T-cell (primary cell): Measurements from ENCODE around the gene NAA16. TPM values are rescaled to one million over a fixed set of nuclear protein-coding genes. Genes with fewer than 3 reads are reported as not detected.

Experiments used
- ATAC-seq, 4 experiments: fragments of 200-7000 bp in 3 of 4; fragments of 150-1000 bp in 1 of 4; cut with Tn5 transposase; replicated peaks in 1 of 4; 1 replicate in 3 of 4; 2 replicates in 1 of 4; pipeline ENCODE4 v1.10.0; 2021; ENCODE audit warnings: moderate library complexity in 3 of 4, mild to moderate bottlenecking in 2 of 4, moderate number of reproducible peaks in 1 of 4
- CTCF ChIA-PET, 2 donors: fragments of 300-600 bp; sonication (Branson Sonifier 250); formaldehyde crosslinking; loops; one replicate each; lab custom pipeline; 2022; ENCODE audit warnings: antibody characterized with exemption in 2 of 2; lab: Charles Lee
- POLR2A ChIA-PET, 2 donors: fragments of 300-600 bp; sonication (Branson Sonifier 250); formaldehyde crosslinking; loops; one replicate each; lab custom pipeline; 2022; ENCODE audit warnings: antibody characterized with exemption in 2 of 2; lab: Charles Lee
- DNase-seq, 35 experiments: peaks; one replicate each; pipeline versions ENCODE4 v3.0.0 to v3.0.0-alpha.2; 2013 to 2023
- H3K27ac ChIP-seq: one replicate; pipeline ENCODE4 v1.5.1; 2013; ENCODE audit warnings: low read length
- H3K27me3 ChIP-seq, 2 experiments: replicated peaks in 1 of 2; 1 replicate in 1 of 2; 2 replicates in 1 of 2; pipeline versions ENCODE4 v1.6.1 to v1.7.0; 2013; ENCODE audit warnings: low read length in 1 of 2, mixed read lengths in 1 of 2; ENCODE audit not compliant: control insufficient read depth in 2 of 2, insufficient read depth in 2 of 2; ENCODE audit errors: extremely low read depth in 1 of 2
- H3K36me3 ChIP-seq, 2 donors: 1 replicate in 1 of 2; 2 replicates in 1 of 2; pipeline versions ENCODE4 v1.6.1 to v1.7.0; 2013; ENCODE audit warnings: low read length in 1 of 2; ENCODE audit not compliant: control insufficient read depth in 2 of 2, insufficient read depth in 1 of 2; ENCODE audit errors: extremely low read depth in 1 of 2
- H3K4me1 ChIP-seq, 2 experiments: 1 replicate in 1 of 2; 2 replicates in 1 of 2; pipeline versions ENCODE4 v1.6.1 to v1.7.0; 2013; ENCODE audit warnings: low read length in 2 of 2, mixed read lengths in 1 of 2; ENCODE audit not compliant: insufficient read depth in 2 of 2, control insufficient read depth in 1 of 2; ENCODE audit errors: extremely low read depth in 1 of 2
- H3K4me3 ChIP-seq, 2 donors: 1 replicate in 1 of 2; 2 replicates in 1 of 2; pipeline versions ENCODE4 v1.5.1 to v1.7.0; 2013; ENCODE audit warnings: mild to moderate bottlenecking in 2 of 2, low read length in 1 of 2, moderate library complexity in 1 of 2; ENCODE audit not compliant: control insufficient read depth in 1 of 2; ENCODE audit errors: extremely low read depth in 1 of 2
- H3K9me3 ChIP-seq: 2 replicates; pipeline ENCODE4 v1.7.0; 2013
- H3K27ac Mint-ChIP-seq, 2 donors: one replicate each; pipeline ENCODE4 v1.8.0; 2020 to 2021; ENCODE audit warnings: mild to moderate bottlenecking in 2 of 2, mixed read lengths in 2 of 2
- H3K27me3 Mint-ChIP-seq, 2 donors: one replicate each; pipeline ENCODE4 v1.8.0; 2021 to 2022; ENCODE audit warnings: mixed read lengths in 2 of 2
- H3K36me3 Mint-ChIP-seq: one replicate; pipeline ENCODE4 v1.8.0; 2021; ENCODE audit warnings: mixed read lengths
- H3K4me1 Mint-ChIP-seq, 3 donors: one replicate each; pipeline ENCODE4 v1.8.0; 2020 to 2022; ENCODE audit warnings: mixed read lengths in 3 of 3, mild to moderate bottlenecking in 1 of 3
- H3K4me3 Mint-ChIP-seq, 3 donors: one replicate each; pipeline ENCODE4 v1.8.0; 2020 to 2022; ENCODE audit warnings: mild to moderate bottlenecking in 3 of 3, mixed read lengths in 3 of 3, moderate library complexity in 3 of 3
- H3K9me3 Mint-ChIP-seq, 3 donors: one replicate each; pipeline ENCODE4 v1.8.0; 2020 to 2022; ENCODE audit warnings: mixed read lengths in 3 of 3
- WGBS: methylation state at CpG from one replicate; pipeline ENCODE4 v1.1.5; 2013; ENCODE audit warnings: missing lambda C conversion rate; ENCODE audit not compliant: insufficient coverage; 5-methylcytosine and 5-hydroxymethylcytosine counted together
- total RNA-seq, 35 experiments: library from RNA in 6 of 35; stranded (reverse) in 6 of 35; fragments of 120-200 nt in 1 of 35; gene quantifications; one replicate each; pipeline versions ENCODE4 v1.2.1 to v1.2.4 and lab custom pipeline; 2013 to 2026

The NAA16 gene
- total RNA-seq, 5 donors from 2014 or later (not counting 1 experiment from before 2014, with no cell fraction given), result 45.7 to 93.7 (median 49.6) TPM

GRCh38 chr13:41334810-41335209, 23.7 kb downstream of the NAA16 start:
- no peak overlapping the region for H3K27ac Mint-ChIP-seq
- POLR2A ChIA-PET, result interaction anchor here in 1 of 2 donors (0.6 kb wide), 1 partner anchor 73 kb away, joined by 5 read pairs; no protein-coding TSS in a partner anchor

GRCh38 chr13:41344358-41344757, 33.3 kb downstream of the NAA16 start:
- H3K4me1 Mint-ChIP-seq, result peaks cover 56 to 63% (median 60%) of the 10 kb centered on the region in 3 donors
- Histone ChIP-seq H3K36me3 (peaks cover 17 to 19% of the 10 kb centered on the region in 2 donors), H3K4me1 (peaks cover 4 to 28% of the 10 kb centered on the region in 2 experiments), H3K27ac (no peak overlapping the region), H3K27me3 (no peaks in the 10 kb centered on the region), H3K9me3 (no peaks in the 10 kb centered on the region), H3K4me3 (no peak overlapping the region)
- DNase-seq (no peak), ATAC-seq (no peak)
- no peaks in the 10 kb centered on the region for H3K27me3 Mint-ChIP-seq
- ChIA-PET CTCF (interaction anchor here in 1 of 2 donors (1.6 kb wide), 1 partner anchor 308 kb away, joined by 4 read pairs; no protein-coding TSS in a partner anchor), POLR2A (interaction anchor here in 1 of 2 donors (0.7 kb wide), 1 partner anchor 29 kb away, joined by 3 read pairs; no protein-coding TSS in a partner anchor)
- peak overlapping the region; percentile 60 to 71 for H3K27ac Mint-ChIP-seq
- H3K4me3 Mint-ChIP-seq, result no peak overlapping the region
- 83% methylated on average over 1 of the region's 4 CpGs for WGBS
- H3K36me3 Mint-ChIP-seq, result peaks cover 66% of the 10 kb centered on the region
- peaks cover 0 to 4% (median 0%) of the 10 kb centered on the region in 3 donors for H3K9me3 Mint-ChIP-seq

More at GRCh38 chr13:41334810-41335209, 23.7 kb downstream of the NAA16 start:
- H3K36me3 Mint-ChIP-seq, result peaks cover 59% of the 10 kb centered on the region
- WGBS, result 83% methylated on average over 1 of the region's 4 CpGs
- CTCF ChIA-PET, result no interaction called here
- peaks cover 29 to 54% (median 35%) of the 10 kb centered on the region in 3 donors for H3K4me1 Mint-ChIP-seq
- no peaks in the 10 kb centered on the region for H3K27me3 ChIP-seq
- H3K36me3 ChIP-seq, result peaks cover 8 to 35% of the 10 kb centered on the region in 2 donors
- H3K4me3 ChIP-seq, result no peak overlapping the region
- ATAC-seq (no peak), DNase-seq (no peak)
- no peak overlapping the region for H3K27ac ChIP-seq
- H3K4me3 Mint-ChIP-seq, result no peak overlapping the region
- no peaks in the 10 kb centered on the region for H3K9me3 ChIP-seq
- H3K27me3 Mint-ChIP-seq, result no peaks in the 10 kb centered on the region
- no peaks in the 10 kb centered on the region for H3K9me3 Mint-ChIP-seq
- peaks cover 0 to 4% of the 10 kb centered on the region in 2 experiments for H3K4me1 ChIP-seq

- peak in 1 of 4 experiments; percentile 26 for ATAC-seq
- H3K9me3 ChIP-seq, result no peaks in the 10 kb centered on the region
- 46% methylated on average over 2 of the region's 9 CpGs for WGBS
- peaks cover 52 to 57% (median 56%) of the 10 kb centered on the region in 3 donors for H3K4me1 Mint-ChIP-seq
- H3K4me1 ChIP-seq, result peaks cover 4 to 24% of the 10 kb centered on the region in 2 experiments
- ChIA-PET POLR2A (no interaction called here), CTCF (no interaction called here)
- H3K27ac Mint-ChIP-seq, result peak overlapping the region; percentile 73 to 90
- H3K4me3 Mint-ChIP-seq, result peak overlapping the region in 1 of 3 donors; percentile 16
- no peaks in the 10 kb centered on the region for H3K27me3 Mint-ChIP-seq
- H3K9me3 Mint-ChIP-seq, result peaks cover 0 to 4% (median 0%) of the 10 kb centered on the region in 3 donors
- H3K4me3 ChIP-seq, result no peak overlapping the region
- H3K36me3 ChIP-seq, result peaks cover 14 to 19% of the 10 kb centered on the region in 2 donors
- peaks cover 63% of the 10 kb centered on the region for H3K36me3 Mint-ChIP-seq
- DNase-seq, result peak in 1 of 35 experiments; percentile 14
- H3K27ac ChIP-seq, result peak overlapping the region; percentile 6
- no peaks in the 10 kb centered on the region for H3K27me3 ChIP-seq
Observed at GRCh38 chr13:41345165-41345913, 34.3 kb downstream of the NAA16 start.

- Histone ChIP-seq H3K4me3 (no peak overlapping the region), H3K36me3 (peaks cover 14 to 19% of the 10 kb centered on the region in 2 donors), H3K27me3 (no peaks in the 10 kb centered on the region), H3K4me1 (peaks cover 4 to 24% of the 10 kb centered on the region in 2 experiments), H3K9me3 (no peaks in the 10 kb centered on the region), H3K27ac (peak overlapping the region; percentile 6)
- WGBS, result 100% methylated on average over 2 of the region's 9 CpGs
- no peaks in the 10 kb centered on the region for H3K27me3 Mint-ChIP-seq
- peaks cover 52 to 56% (median 54%) of the 10 kb centered on the region in 3 donors for H3K4me1 Mint-ChIP-seq
- peak overlapping the region in 2 of 3 donors; percentile 2 to 26 for H3K4me3 Mint-ChIP-seq
- DNase-seq (no peak), ATAC-seq (no peak)
- H3K9me3 Mint-ChIP-seq, result peaks cover 0 to 4% (median 0%) of the 10 kb centered on the region in 3 donors
- peak overlapping the region; percentile 73 to 90 for H3K27ac Mint-ChIP-seq
- CTCF ChIA-PET, result interaction anchor here in 1 of 2 donors (0.9 kb wide), 1 partner anchor 50 kb away, joined by 3 read pairs; no protein-coding TSS in a partner anchor
- peaks cover 58% of the 10 kb centered on the region for H3K36me3 Mint-ChIP-seq
- POLR2A ChIA-PET, result no interaction called here
Observed at GRCh38 chr13:41345914-41346589, 35.0 kb downstream of the NAA16 start.

GRCh38 chr13:41352935-41353840, 42.1 kb downstream of the NAA16 start:
- Histone ChIP-seq H3K27ac (peak overlapping the region; percentile 45), H3K27me3 (no peaks in the 10 kb centered on the region), H3K9me3 (no peaks in the 10 kb centered on the region), H3K36me3 (peaks cover 0 to 3% of the 10 kb centered on the region in 2 donors), H3K4me3 (no peak overlapping the region), H3K4me1 (peaks cover 31 to 41% of the 10 kb centered on the region in 2 experiments)
- no peaks in the 10 kb centered on the region for H3K9me3 Mint-ChIP-seq
- WGBS, result 36% methylated on average over 7 of the region's 14 CpGs
- H3K4me3 Mint-ChIP-seq, result peak overlapping the region in 2 of 3 donors; percentile 21 to 37
- ChIA-PET CTCF (interaction anchor here (0.5 to 2.7 kb wide), 4 partner anchors 106 to 341 kb away, joined by 3 to 15 read pairs (median 6); no protein-coding TSS in a partner anchor), POLR2A (interaction anchor here in 1 of 2 donors (0.6 kb wide), 2 partner anchors 80 to 233 kb away, joined by 3 read pairs; no protein-coding TSS in a partner anchor)
- peaks cover 12% of the 10 kb centered on the region for H3K36me3 Mint-ChIP-seq
- no peaks in the 10 kb centered on the region for H3K27me3 Mint-ChIP-seq
- peak overlapping the region; percentile 85 to 91 for H3K27ac Mint-ChIP-seq
- H3K4me1 Mint-ChIP-seq, result peaks cover 57 to 72% (median 61%) of the 10 kb centered on the region in 3 donors
- DNase-seq (peak in 34 of 35 experiments; percentile 9 to 84 (median 44)), ATAC-seq (peak in 2 of 4 experiments; percentile 7 to 55)
